OCI-LY1 (cell line): Measurements from ENCODE around the gene EIF2AK2.

Experiments used
- CTCF ChIP-seq: fragments of 200-600 bp; sonication (generic), shearing (Covaris generic); IDR thresholded peaks from 2 replicates; pipeline ENCODE4 v1.5.1; 2017; ENCODE audit warnings: mild to moderate bottlenecking, antibody characterized with exemption, low read length, moderate library complexity, mixed read lengths
- EZH2 ChIP-seq: fragments of 200-600 bp; sonication (generic), shearing (Covaris generic); IDR thresholded peaks from 2 replicates; pipeline ENCODE4 v1.8.0; 2017; ENCODE audit warnings: borderline replicate concordance, mixed run types, mild to moderate bottlenecking, antibody characterized with exemption, low read length, moderate library complexity, mixed read lengths

- TF ChIP-seq EZH2 (no peak), CTCF (no peak)
Observed at GRCh38 chr2:37164757-37165156, 8.0 kb upstream of the EIF2AK2 start.
